ENCODE measurements around the gene RPS6KA5. TPM values are rescaled to one million over a fixed set of nuclear protein-coding genes. Genes with fewer than 3 reads are reported as not detected.

The RPS6KA5 gene
- polyA plus RNA-seq, 4 donors, result 7.4 to 8.9 (median 7.8) TPM

Other genes with a start within 250 kb of the RPS6KA5 start
- gene TTC7B, start 244.2 kb downstream of the RPS6KA5 start, polyA plus RNA-seq (ENCODE audit: insufficient read length in 4 of 4), result 10 to 100 TPM; 35.3 to 49.1 (median 47.4) TPM
- 10 to 100 TPM; 27.8 to 82.5 (median 74.9) TPM for gene DGLUCY, start 53.4 kb upstream of the RPS6KA5 start, polyA plus RNA-seq (ENCODE audit: insufficient read length in 4 of 4)
- gene GPR68, start 184.1 kb upstream of the RPS6KA5 start, polyA plus RNA-seq (ENCODE audit: insufficient read length in 4 of 4), result 1 to 10 TPM in 3 of 4 donors, under 1 TPM in 1; 0.46 to 3.2 (median 1.5) TPM

Data from left renal pelvis (tissue), 4 donors.